GM19372 (cell line): ENCODE measurements around the gene FAM149A.

Source experiments
- ATAC-seq: cut with Tn5 transposase; IDR thresholded peaks from one replicate; pipeline ENCODE4 v1.9.1; 2021; ENCODE audit warnings: mild to moderate bottlenecking, low read depth, moderate library complexity; ENCODE audit not compliant: unreplicated experiment

Gene FAM149A

DNA sequence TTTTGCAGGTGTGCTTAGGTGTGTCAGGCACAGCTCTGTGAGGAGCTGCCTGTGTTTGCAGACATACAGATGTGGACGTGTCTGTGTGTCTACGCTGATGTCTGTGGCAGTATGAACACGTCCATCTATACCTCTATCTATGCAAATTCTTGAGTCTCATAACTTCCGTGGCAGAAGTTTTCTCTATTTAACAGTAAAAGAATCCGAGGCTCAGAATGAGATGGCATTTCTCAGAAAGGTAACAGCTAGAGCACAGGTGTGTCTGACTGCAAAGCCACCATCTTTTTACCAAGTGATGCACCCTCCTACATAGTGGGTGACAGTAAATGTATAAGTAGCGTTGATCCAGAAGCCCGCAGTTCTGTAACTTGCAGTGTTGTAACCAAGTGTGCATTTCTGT, 47.0 kb downstream of the FAM149A start:
- ATAC-seq, result no peak

DNA sequence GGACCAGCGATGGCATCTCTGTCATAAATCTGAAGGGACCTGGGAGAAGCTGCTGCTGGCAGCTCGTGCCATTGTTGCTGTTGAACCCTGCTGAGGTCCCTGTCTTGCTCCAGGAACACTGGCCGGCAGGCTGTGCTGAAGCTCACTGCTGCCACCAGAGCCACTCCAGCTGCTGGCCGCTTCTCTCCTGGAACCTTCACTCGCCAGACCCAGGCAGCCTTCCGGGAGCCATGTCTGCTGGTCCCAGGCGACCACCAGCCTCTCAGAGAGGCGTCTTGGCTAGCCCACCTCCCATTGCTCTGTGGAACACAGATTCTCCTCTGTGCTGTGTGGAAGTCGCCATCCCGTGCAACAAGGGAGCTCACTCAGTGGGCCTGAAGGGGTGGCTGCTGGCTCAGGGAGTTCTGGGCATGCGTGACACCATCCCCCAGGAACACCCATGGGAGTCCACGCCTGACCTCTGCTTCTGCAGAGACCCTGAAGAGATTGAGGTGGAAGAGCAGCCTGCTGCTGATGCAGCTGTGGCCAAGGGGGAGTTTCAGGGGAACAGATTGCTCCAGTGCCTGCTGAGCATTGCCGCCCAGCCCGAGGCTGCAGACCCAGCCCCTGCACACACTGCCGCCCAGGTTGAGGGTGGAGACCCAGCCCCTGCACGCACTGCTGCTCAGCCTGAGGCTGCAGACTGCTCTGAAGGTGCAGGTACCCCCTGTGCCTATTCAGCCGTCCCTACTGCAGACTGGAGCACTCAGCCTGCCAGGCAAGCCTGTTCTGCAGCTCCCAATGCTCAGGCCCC, 53.7 kb downstream of the FAM149A start:
- ATAC-seq, result no peak

DNA sequence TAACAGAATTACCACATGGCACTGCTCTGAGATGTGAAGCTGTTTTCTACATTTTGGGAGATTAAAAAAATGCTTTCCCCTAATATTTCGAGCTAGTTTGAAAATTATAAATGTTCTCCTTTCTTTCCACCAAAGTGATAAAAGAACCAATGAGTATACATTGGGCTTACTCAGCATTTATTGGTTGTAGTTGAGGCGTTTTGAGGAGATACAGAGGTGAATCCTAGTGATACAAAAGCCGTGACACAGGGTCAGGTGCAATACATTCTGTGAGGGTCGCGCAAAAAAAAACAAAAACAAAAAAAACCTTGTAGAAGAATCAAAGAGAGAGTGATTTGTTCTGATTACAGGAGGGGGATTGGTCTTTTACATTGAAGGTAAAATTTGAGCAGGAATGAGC, 54.5 kb downstream of the FAM149A start:
- ATAC-seq, result no peak

DNA sequence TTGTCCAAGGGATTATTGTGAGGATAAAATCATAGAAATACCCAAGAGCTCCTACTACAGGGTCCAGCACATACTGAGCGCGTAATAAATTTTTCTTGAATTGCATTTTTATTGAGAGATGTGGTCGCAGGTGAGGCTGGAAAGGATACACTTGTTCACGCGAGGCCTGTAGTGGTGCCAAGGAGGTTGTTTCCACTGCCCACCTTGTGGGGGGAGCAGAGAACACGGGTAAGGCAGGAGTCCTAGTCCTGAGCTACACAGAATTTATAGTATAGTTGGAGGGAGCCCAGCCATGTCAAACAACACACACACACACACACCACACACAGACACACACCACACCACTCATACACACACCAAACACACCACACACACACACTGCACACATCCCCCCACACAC, 55.1 kb downstream of the FAM149A start:
- ATAC-seq, result no peak

DNA sequence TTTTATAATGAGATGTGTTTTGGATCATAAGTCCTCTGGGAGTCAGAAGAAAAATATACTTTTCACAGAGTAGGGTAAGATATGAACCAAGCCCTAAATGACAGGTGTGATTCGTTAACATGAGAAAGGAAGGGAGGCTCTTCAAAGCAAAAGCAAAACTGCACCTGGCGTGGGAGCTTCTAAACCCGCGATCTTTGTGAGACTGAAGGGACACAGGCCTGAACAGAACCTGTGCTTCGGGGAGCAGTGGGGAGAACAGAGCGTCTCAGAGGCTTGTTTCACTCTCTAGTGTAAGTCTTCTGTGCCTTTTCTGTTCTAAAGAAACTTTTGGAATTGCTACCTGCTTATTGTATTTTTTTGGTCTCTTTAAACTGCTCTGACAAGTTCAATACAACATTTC, 56.6 kb downstream of the FAM149A start:
- peak; percentile 93 for ATAC-seq

DNA sequence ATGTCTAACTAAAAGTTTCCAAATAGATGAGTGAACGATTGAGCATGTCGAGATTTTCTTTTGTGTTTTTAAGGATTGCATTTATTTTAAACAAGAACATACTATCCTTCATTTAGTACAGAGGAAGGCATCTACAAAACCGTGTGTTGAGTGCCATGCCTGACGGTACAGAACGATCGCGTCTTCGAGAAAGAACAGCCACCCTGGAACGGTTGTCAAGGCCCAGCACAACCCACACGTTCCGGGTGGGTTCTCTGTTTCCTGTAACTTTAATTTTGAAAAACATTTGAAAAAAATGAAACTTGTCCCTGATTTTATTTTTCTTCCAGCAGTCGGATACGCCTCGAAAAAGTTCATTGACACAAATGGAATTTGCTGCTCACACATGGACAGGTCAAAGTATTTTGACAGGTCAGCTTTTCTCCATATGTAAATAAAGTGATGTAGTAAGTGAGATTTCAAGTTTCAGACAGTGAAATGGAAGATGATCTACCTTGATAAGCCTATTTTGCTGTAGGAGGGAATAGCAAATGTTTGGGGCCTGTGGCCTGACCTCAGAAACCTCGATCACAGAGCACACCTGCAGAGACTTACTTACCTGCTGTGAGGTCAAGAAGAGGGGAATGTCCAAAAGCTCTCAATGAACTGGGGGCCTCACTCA, 62.5 kb downstream of the FAM149A start:
- ATAC-seq, result no peak

DNA sequence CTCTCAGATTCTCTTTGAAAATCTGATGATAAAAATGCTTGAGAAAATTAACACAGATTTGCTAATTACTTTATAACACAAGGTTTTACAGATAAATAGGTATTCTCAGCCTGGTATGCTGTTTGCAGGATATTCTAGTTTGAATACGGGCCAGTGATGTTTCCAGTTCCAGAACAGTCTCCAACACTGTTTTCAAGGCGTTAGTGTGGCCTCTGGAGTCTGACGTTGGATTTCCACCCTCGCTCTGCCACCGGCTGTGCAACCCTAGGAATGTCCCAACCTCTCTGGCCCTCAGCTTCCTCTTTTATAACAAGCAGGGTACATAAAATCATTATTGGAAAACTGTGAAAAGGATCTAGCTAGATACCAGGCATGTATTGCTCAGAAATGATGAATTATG, 63.1 kb downstream of the FAM149A start:
- ATAC-seq, result no peak

DNA sequence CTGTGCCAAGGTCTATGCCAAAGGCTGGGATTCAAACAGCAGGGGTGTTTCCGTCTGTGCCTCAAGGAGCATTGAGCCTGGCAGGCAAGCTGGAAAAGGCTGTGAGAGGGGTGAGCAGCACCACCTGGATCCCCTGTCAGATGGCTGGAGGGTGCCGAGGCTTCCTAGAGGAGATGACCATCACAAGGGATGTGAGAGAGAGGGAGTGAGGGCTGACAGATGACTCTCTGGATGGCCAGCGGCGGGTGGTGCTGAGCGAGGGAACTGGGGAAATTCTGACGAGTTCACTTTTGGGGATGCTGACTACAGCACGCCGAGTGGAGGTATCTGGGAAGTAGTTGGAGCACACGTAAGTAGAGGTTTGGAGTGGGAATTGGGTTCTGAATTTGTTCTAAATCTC, 64.2 kb downstream of the FAM149A start:
- no peak for ATAC-seq

DNA sequence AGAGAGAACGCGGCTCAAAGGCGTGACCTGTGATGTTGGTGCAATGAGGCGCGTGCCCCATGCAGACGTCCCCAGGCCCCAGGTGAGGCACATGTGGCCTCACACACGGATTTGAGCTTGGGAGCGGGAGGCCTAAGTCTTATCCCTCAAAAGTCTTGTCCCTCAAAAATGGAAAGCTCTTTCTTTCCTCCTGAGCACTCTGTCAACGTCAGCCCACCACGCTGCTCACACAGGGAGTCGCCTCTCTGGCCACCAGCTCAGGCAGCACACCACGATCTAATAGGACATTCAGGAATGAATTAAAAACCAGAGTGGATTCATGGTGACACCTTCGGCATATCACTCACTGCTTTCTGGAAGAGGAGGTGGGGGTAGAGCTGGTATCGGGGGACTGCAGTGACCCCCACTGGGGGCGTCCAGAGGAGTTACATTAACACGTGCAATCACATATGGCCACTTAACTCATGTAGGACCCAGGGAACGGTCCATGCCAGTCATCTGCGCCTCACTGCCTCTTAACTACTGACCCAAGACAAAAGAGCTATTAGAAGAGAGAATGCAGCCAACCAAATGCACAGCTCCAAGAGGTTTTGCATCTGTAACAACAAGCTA, 64.9 kb downstream of the FAM149A start:
- ATAC-seq, result no peak

DNA sequence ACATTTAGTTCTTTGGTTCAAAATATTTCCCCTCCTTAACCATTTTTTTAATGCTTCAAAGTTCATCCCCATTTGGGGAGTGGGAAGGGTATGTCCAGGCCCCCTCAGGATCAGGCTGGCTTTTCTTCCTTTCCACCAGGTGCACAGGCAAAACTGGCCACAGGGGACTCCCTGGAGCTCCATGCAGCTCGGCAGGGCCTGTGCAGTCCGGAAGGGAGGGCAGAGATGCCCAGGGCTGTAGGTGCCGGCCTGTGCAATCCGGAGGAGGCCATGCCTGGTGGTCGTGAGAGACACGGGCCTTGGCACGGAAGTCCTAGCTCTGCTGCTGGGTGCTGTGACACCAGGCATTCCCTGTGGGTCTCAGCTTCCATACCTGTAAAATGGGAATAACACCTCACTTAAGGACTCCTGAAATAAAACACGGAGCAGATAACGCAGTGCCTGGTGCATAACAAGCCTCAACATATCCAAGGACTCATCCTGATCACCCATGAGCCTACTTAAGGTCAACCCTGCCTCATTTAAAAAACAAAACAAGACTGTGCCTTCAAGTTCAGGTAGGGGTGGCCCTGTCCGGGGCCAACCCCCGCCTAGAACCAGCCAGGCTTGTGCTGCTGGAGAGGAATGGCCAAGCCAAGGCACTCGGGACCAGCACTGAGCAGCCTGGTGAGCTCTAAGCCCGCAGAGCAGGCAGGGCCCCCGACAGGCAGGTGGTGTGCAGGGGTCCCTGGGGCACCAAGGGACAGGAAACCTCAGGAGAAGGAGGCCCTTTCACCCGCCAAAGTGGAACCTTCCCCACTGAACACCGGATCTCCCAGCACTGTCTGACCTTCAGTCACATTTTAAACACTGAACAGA, 65.7 kb downstream of the FAM149A start:
- no peak for ATAC-seq

DNA sequence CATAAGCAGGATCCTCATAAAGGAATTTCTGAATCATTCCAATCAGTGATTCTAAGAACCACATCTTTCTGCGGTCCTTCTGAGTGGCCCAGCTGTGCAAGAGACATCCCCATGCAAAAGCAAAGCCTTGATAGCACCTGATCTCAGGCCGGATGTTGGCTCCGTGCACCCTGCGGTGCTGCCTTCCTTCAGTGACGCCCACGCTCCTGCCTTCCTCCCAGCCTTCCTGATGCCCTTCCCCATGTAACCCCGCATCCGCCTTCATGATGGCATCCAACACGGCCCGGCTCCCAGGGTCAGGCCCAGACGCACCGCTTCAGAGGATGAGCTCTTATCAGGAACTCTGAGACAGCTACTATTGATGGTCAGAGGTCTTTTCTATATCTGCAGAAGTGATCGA, 66.5 kb downstream of the FAM149A start:
- no peak for ATAC-seq

DNA sequence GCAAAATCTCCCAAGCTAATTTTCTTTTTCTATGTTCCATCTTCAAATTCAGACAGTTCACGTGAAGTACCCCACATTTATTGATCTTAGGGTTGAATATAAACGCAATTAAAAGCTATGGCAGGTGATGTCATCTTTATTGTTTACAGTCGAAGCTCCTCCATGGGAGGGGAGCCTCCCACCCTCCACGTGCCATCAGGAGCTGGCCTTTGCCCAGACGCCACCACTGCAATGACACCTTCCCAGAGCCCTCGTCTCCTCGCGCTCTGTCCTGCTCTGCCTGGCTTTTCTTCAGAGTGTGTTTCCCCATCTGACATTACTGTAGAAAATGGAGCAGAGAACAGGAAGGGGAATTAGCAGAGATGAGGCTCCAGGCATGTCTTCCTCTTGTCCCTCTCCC, 68.0 kb downstream of the FAM149A start:
- no peak for ATAC-seq

DNA sequence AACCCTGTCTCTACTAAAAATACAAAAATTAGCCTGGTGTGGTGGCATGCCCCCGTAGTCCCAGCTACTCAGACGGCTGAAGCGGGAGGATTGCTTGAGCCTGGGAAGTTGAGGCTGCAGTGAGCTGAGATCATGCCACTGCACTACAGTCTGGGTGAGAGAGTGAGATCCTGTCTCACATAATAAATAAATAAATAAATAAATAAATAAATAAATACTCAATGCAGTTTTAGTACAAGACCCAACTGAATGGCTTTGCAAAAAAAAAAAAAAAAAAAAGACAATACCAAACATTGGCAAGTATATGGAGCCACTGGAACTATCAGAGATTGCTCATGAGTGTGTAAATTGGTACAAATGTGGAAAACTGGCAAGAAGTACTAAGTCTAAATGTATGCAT, 83.6 kb downstream of the FAM149A start:
- ATAC-seq, result no peak

DNA sequence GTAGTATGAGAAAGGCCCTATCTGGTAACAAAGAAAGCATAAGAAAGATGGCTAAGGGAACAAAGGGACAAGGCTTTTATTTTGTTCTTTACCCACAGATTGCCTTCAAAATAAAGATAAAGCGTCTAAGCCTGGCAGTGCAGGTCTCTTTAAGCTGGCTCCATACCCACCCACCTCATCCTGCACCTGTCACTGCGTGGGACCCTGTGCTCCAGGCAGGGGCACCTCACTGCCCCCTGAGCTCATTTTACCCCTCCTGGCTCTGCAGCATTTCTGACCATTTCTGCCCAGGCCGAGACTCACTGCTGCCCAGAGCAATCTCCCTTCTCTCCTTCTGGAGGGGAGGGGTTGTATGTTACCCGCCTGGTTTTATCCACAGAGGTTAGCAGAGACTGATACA, 85.2 kb downstream of the FAM149A start:
- no peak for ATAC-seq

DNA sequence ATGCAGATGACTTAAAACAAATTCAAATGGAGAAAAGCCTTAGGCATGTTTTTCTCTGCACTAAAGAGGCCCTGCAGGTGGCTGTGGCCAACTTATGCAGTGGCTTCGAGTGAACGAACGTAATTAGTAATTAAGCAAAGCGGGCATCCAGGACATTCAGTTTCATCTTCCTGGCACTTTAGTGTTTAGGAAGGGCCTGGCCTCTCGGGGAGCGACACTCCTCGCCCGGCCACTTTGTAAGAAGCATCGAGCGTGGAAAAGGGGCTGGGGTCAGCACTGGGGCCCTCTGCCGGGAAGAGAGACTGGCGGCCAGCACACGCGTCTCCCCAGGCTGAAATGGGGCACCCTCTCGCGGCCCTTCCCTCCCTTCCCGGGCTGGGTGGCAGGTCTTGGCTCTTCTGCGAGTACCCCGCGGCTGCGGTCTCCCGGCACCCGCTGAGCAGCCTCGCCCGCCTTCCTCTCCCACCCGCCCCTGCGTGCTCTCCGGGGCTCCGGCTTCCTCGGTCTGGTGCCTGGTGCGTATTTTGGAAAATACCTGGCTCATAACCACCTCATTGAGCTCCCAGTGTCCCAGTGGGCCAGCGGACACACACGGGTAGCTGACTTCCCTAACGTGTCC, 86.2 kb downstream of the FAM149A start:
- peak; percentile 32 for ATAC-seq

DNA sequence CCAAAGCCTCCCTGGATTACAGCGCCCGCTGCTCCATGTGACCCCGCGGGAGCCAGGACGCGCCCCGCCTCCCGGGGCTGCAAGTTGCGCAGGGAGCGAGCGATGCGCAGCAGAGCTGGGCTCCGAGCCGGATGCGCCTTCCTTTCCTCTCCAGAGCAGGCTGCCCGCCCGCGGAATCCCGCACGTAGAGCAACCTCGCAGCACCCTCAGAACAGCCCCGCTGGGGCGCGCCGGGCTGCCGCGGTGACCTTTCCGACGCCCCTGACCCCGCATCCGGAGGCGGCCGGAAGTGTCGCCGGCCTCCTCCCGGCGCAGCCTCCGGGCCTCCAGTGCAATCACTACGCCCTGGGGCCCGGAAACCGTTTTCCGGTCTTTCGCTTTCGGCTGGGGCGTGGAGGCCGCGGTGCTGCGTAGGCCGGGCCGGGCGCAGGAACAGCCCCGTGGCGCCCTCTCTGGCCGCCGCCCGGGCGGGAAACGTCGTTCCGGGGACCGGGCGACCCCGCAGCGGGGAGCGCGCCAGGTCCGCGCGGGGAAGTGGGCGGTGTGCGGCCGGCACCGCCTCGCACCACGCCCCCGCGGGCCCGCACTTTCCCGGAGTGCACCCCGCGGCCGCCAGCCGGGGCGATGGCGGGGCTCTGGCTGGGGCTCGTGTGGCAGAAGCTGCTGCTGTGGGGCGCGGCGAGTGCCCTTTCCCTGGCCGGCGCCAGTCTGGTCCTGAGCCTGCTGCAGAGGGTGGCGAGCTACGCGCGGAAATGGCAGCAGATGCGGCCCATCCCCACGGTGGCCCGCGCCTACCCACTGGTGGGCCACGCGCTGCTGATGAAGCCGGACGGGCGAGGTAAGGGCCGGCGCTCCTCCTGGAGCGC, 86.9 kb downstream of the FAM149A start, which contains the start of gene CYP4V2:
CYP4V2 (plus strand) TSS at position 368 of the 866 bp plus-strand sequence; CDS start at position 625, 257 bp downstream.
- ATAC-seq, result peak; percentile 83

DNA sequence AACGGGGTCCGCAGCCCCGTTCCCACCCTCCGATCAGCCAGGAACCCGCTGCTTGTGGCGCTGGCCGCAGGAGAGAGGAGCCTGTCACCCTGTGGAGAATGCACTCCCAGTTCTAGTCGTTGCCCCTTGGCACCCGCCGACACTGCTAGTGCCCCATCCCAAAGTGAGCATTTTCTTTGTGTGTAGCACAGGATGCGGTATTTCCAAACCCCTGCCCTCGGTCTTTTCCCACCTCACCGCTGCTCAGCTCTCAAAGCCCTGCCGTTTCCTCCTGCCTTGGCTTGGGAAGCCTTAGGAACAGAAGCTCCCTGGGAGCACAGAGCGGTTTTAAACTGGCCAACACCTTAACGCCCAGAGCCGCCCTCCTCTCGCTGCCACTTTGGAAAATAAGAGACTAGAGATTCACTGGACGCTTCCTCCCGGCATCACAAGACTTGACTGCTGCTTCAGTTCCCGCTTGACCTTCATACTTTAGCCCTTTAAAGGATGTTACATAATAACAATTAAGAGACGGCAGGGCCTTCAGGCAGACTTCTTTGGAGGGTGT, 87.6 kb downstream of the FAM149A start:
- ATAC-seq, result no peak

DNA sequence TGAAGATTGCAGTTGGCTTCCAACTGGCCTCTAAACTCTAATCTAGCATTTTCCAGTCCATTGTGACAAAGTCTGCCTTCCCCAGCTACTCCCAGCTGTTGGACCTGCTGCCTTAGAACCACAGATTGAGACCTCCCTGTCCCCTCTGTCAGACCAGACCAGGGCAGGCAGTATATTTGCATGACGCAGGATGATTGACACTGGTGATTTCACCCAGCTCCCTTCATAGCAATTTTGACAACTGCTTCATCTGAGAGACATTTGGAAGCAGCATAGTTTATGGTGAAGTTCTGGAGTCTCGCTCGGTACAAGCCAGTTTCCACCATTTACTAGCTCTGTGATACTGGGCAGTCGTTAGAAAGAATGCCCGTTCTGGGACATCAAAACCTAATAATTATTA, 89.3 kb downstream of the FAM149A start:
- no peak for ATAC-seq

DNA sequence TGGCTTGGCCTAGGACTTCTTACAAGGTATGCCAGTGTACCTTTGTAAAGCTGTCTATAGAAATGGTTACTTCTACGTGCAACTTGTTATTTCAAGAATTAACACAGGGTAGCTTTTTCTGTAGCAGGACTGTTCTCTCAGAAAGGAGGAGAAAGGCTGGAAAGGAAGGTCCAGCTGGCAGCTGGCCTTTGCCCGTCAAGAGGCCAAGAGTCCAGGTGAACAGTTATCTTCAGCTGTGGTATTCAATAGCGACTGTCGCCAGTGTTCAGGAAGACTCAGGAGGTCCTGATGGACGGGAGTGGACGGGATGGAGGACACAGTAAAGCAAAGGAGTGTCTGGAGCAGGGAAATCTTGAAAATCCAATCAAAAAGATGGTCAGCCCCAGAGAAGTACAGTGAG, 91.6 kb downstream of the FAM149A start:
- ATAC-seq, result no peak
